ENCODE measurements around the gene ENTREP3. TPM values are rescaled to one million over a fixed set of nuclear protein-coding genes. Genes with fewer than 3 reads are reported as not detected.
"Not testable (repeated sequence)": the region's sequence is repeated elsewhere in the genome, so short reads cannot be mapped to it uniquely, and the experiment has no call there.

ENTREP3 gene
- total and polyA plus RNA-seq, 5 donors: 9.4 to 22.3 (median 14.6) TPM

GRCh38 chr1:155250633-155251449 is 4.4 kb downstream of the ENTREP3 start:
- peaks cover 9% of the 10 kb centered on the region for H3K4me1 ChIP-seq (ENCODE audit: control insufficient read depth, insufficient read depth, low read length)
- DNase-seq (peak; percentile 93 to 97 (median 97)), ATAC-seq (peak; percentile 78 to 81)
- H3K4me3 ChIP-seq (ENCODE audit: low read length): no peak overlapping the region
- WGBS: 14% methylated on average over 23 of the region's 23 CpGs
- intact Hi-C loops (cut with DNase I): loop anchor here in 2 of 4 donors (5.0 to 10.0 kb wide), 3 partner anchors 71 to 344 kb away; partner anchors contain the start of gene RUSC1 (in 2 of the 2)
- no peak overlapping the region for H3K27ac ChIP-seq (ENCODE audit: low read length)
- no peaks in the 10 kb centered on the region for H3K27me3 ChIP-seq (ENCODE audit: control insufficient read depth, insufficient read depth)
- no peaks in the 10 kb centered on the region for H3K9me3 ChIP-seq (ENCODE audit: control insufficient read depth, low read length)

- WGBS: 27% methylated on average over 28 of the region's 28 CpGs
- H3K27ac ChIP-seq (ENCODE audit: low read length): no peak overlapping the region
- ATAC-seq: peak; percentile 0 to 1
- H3K27me3 ChIP-seq (ENCODE audit: control insufficient read depth, insufficient read depth): no peaks in the 10 kb centered on the region
- H3K9me3 ChIP-seq (ENCODE audit: control insufficient read depth, low read length): no peaks in the 10 kb centered on the region
- peak in 1 of 3 donors; percentile 58 for DNase-seq
- no peak overlapping the region for H3K4me3 ChIP-seq (ENCODE audit: low read length)
- peaks cover 9% of the 10 kb centered on the region for H3K4me1 ChIP-seq (ENCODE audit: control insufficient read depth, insufficient read depth, low read length)
- intact Hi-C loops (cut with DNase I): loop anchor here in 2 of 4 donors (5.0 to 10.0 kb wide), 3 partner anchors 72 to 345 kb away; partner anchors contain the start of gene RUSC1 (in 2 of the 2)
Measured at GRCh38 chr1:155250246-155250632, 5.0 kb downstream of the ENTREP3 start.

- Histone ChIP-seq H3K27me3 (ENCODE audit: control insufficient read depth, insufficient read depth) (no peaks in the 10 kb centered on the region), H3K9me3 (ENCODE audit: control insufficient read depth, low read length) (no peaks in the 10 kb centered on the region), H3K27ac (ENCODE audit: low read length) (no peak overlapping the region), H3K4me1 (ENCODE audit: control insufficient read depth, insufficient read depth, low read length) (peaks cover 4% of the 10 kb centered on the region), H3K4me3 (ENCODE audit: low read length) (no peak overlapping the region)
- 80% methylated on average over 26 of the region's 26 CpGs for WGBS
- ATAC-seq (no peak), DNase-seq (peak in 1 of 3 donors; percentile 68)
- intact Hi-C loops (cut with DNase I): no loop called here
Measured at GRCh38 chr1:155247667-155248553, 7.4 kb downstream of the ENTREP3 start.

GRCh38 chr1:155246796-155247195 is 8.5 kb downstream of the ENTREP3 start:
- intact Hi-C loops (cut with DNase I); H3K27ac ChIP-seq (ENCODE audit: low read length); H3K9me3 ChIP-seq (ENCODE audit: control insufficient read depth, low read length); H3K4me1 ChIP-seq (ENCODE audit: control insufficient read depth, insufficient read depth, low read length); H3K4me3 ChIP-seq (ENCODE audit: low read length); DNase-seq; ATAC-seq; H3K27me3 ChIP-seq (ENCODE audit: control insufficient read depth, insufficient read depth): not testable (repeated sequence)
- WGBS: 96% methylated on average over 3 of the region's 3 CpGs

GRCh38 chr1:155245163-155245524 is 10.1 kb downstream of the ENTREP3 start:
- DNase-seq: no peak
- Histone ChIP-seq H3K9me3 (ENCODE audit: control insufficient read depth, low read length) (no peaks in the 10 kb centered on the region), H3K4me3 (ENCODE audit: low read length) (peak overlapping the region; percentile 46), H3K27me3 (ENCODE audit: control insufficient read depth, insufficient read depth) (no peaks in the 10 kb centered on the region), H3K4me1 (ENCODE audit: control insufficient read depth, insufficient read depth, low read length) (peaks cover 3% of the 10 kb centered on the region), H3K27ac (ENCODE audit: low read length) (peak overlapping the region; percentile 69)
- WGBS: 67% methylated on average over 8 of the region's 8 CpGs
- ATAC-seq: no peak
- intact Hi-C loops (cut with DNase I): no loop called here

- WGBS: under 1% methylated on average over 53 of the region's 53 CpGs
- DNase-seq (peak; percentile 97 to 98 (median 98)), ATAC-seq (peak; percentile 95 to 96)
- intact Hi-C loops (cut with DNase I): no loop called here
- Histone ChIP-seq H3K9me3 (ENCODE audit: control insufficient read depth, low read length) (no peaks in the 10 kb centered on the region), H3K4me3 (ENCODE audit: low read length) (peak overlapping the region; percentile 53), H3K27ac (ENCODE audit: low read length) (peak overlapping the region; percentile 82), H3K27me3 (ENCODE audit: control insufficient read depth, insufficient read depth) (no peaks in the 10 kb centered on the region), H3K4me1 (ENCODE audit: control insufficient read depth, insufficient read depth, low read length) (peaks cover 3% of the 10 kb centered on the region)
Measured at GRCh38 chr1:155244368-155245162, 10.7 kb downstream of the ENTREP3 start.

GRCh38 chr1:155242805-155243358 is 12.4 kb downstream of the ENTREP3 start:
- DNase-seq: no peak
- no peaks in the 10 kb centered on the region for H3K27me3 ChIP-seq (ENCODE audit: control insufficient read depth, insufficient read depth)
- intact Hi-C loops (cut with DNase I): no loop called here
- H3K4me1 ChIP-seq (ENCODE audit: control insufficient read depth, insufficient read depth, low read length): peaks cover 3% of the 10 kb centered on the region
- H3K4me3 ChIP-seq (ENCODE audit: low read length): no peak overlapping the region
- no peak for ATAC-seq
- H3K9me3 ChIP-seq (ENCODE audit: control insufficient read depth, low read length): no peaks in the 10 kb centered on the region
- 81% methylated on average over 3 of the region's 3 CpGs for WGBS
- H3K27ac ChIP-seq (ENCODE audit: low read length): peak overlapping the region; percentile 82

GRCh38 chr1:155241841-155242264 is 13.4 kb downstream of the ENTREP3 start:
- Histone ChIP-seq H3K27ac (ENCODE audit: low read length) (no peak overlapping the region), H3K4me3 (ENCODE audit: low read length) (no peak overlapping the region), H3K4me1 (ENCODE audit: control insufficient read depth, insufficient read depth, low read length) (peaks cover 3% of the 10 kb centered on the region), H3K9me3 (ENCODE audit: control insufficient read depth, low read length) (no peaks in the 10 kb centered on the region), H3K27me3 (ENCODE audit: control insufficient read depth, insufficient read depth) (no peaks in the 10 kb centered on the region)
- ATAC-seq (no peak), DNase-seq (no peak)
- intact Hi-C loops (cut with DNase I): no loop called here
- WGBS: 64% methylated on average over 4 of the region's 4 CpGs

- ATAC-seq (peak; percentile 34 to 35), DNase-seq (peak in 2 of 3 donors; percentile 54 to 70)
- Histone ChIP-seq H3K27ac (ENCODE audit: low read length) (no peak overlapping the region), H3K4me1 (ENCODE audit: control insufficient read depth, insufficient read depth, low read length) (peaks cover 3% of the 10 kb centered on the region), H3K9me3 (ENCODE audit: control insufficient read depth, low read length) (no peaks in the 10 kb centered on the region), H3K4me3 (ENCODE audit: low read length) (peak overlapping the region; percentile 45), H3K27me3 (ENCODE audit: control insufficient read depth, insufficient read depth) (no peaks in the 10 kb centered on the region)
- 21% methylated on average over 4 of the region's 4 CpGs for WGBS
- intact Hi-C loops (cut with DNase I): no loop called here
Measured at GRCh38 chr1:155241069-155241679, 14.1 kb downstream of the ENTREP3 start.

GRCh38 chr1:155236451-155236850 is 18.8 kb downstream of the ENTREP3 start:
- H3K4me3 ChIP-seq (ENCODE audit: low read length): no peak overlapping the region
- no peaks in the 10 kb centered on the region for H3K9me3 ChIP-seq (ENCODE audit: control insufficient read depth, low read length)
- ATAC-seq: no peak
- H3K27me3 ChIP-seq (ENCODE audit: control insufficient read depth, insufficient read depth): no peaks in the 10 kb centered on the region
- no peak overlapping the region for H3K27ac ChIP-seq (ENCODE audit: low read length)
- peaks cover 3% of the 10 kb centered on the region for H3K4me1 ChIP-seq (ENCODE audit: control insufficient read depth, insufficient read depth, low read length)
- no peak for DNase-seq
- intact Hi-C loops (cut with DNase I): no loop called here
- 71% methylated on average over 5 of the region's 5 CpGs for WGBS
